Activated CD4-positive, alpha-beta T cell treated with anti-CD3 and anti-CD28 coated beads, Interleukin-10, Interleukin-2, amounts not matched to agents 100 ng/mL and 50 ng/mL, durations not matched to agents 16 hours and 8 hours (primary cell): ENCODE data around the gene CBLB.

Source experiments
- DNase-seq: peaks from one replicate; pipeline ENCODE4 v3.0.0-alpha.2; 2020

Gene CBLB

DNA sequence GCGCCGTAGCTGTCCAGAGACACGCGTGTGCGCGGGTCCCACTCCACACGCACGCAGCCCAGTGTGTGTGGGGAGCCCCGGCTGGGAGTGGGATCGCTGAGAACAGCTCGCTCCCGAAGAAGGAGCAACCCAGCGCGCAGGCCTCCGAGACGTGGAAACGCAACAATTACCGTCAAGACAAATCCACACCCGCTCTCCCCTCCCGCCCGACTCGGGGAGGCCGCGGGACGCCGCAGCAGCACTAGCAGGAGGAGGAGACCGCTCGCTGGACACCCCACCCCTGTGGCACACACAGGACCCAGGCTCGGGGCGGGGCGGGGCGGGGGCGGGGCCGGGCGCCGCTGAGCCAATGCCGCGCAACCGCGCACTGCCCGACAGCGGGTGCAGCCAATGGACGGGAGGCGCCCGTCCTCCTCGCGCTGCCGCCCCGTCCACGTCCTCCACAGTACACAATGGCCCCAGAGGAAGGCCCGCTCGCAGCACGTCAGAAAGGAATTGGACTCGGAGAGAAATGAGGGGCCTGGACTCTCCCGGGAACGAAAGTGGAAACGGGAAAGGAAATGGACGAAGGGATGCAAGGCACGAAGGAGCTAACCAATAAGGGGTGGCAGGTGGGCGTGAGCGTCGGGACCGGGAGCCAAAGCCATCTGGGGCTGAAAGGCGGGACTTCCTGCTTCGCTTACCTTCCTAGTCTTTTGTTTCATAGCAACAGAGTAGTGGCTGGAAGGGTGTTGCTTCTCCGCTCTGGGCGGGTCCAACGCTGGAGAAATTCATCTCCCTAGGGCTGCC lies at the start of gene CBLB:
CBLB (minus strand) TSS at position 271 of the 789 bp plus-strand sequence. CDS start 1,435 bp downstream, outside the sequence.
- DNase-seq, result peak; percentile 91

DNA sequence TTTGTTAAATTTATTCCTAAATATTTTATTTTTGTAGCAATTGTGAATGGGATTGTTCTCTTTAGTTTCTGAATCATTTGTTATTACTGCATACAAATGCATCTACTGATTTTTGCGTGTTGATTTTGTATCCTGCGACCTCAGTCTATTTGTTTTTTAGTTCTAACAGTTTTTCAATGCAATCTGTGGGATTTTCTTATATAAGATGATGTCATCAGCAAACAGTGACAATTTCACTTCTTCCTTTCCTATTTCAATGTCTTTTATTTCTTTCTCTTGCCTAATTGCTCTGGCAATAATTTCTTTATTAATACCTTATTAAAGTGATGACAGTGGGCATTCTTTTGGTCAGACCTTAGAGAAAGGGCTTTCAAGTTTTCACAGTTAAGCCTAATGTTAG lies 48.0 kb upstream of the CBLB start:
- no peak for DNase-seq

DNA sequence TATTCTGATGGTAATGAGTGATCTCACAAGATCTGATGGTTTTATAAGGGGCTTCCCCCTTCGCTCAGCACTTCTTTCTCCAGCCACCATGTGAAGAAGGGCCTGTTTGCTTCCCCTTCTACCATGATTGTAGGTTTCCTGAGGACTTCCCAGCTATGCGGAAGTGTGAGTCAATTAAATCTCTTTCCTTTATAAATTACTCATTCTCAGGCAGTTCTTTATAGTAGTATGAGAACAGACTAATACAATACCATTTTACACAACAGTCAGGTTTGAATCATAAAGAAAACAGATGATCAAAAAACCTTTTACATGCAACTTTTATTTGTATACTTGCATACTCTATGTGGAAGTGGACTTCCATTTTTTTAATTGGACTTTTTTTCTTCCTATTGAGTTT lies 46.7 kb upstream of the CBLB start:
- no peak for DNase-seq

DNA sequence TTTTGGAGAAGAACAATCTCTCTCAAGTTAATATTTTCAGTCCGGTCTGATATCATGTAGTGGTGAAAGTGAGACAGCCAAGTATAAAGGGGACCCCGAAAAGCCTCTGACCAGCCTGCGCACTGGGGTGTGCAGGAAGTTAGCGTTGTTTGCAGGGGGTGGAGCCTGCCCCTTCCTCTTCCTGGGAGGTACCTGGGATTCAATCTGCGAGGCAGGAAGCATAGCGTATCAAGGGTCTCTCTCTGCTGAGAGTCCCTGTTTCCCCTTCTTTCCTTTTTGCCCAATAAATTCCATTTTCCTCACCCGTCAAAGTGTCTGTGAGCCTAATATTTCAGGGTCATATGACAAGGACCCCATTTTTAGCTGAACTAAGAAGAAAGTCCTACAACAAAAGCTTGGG lies 44.8 kb upstream of the CBLB start:
- DNase-seq, result no peak

DNA sequence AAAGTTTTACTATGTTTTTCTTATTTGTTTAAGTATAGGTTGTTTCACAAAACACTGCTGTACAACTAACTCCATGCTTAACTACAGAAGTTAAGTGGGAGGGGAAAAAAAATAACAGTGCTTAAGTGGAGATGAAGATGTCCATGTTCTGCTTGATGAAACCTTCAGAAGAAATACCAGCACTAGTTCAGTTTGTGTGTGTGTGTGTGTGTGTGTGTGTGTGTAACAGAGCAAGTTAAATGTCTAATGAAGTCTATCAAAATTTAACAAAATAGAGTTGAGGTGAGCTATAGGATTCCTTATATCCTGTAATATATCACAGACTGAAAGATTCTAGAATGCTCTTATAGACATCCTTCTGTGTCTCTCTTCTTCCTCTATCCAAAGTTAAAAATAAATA lies 44.1 kb upstream of the CBLB start:
- DNase-seq, result no peak

DNA sequence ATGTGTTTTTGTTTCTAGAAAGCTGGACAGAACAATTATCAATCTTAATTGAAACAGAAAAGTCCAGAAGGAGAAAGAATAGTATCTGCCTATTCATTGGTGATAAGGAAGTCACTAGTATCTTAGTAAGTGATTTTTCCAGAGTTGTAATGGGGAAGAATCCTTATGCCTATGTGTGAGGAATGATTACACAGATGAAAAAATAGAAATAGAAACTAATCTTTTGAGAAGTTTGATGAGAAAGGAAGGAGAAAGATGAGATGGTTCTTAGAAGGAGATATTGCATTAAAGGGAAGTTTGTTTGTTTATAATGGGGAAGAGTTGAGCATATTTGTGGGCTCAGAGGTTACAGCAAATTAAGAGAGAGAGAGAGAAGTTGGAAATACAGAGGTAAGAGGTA lies 42.7 kb upstream of the CBLB start:
- no peak for DNase-seq

DNA sequence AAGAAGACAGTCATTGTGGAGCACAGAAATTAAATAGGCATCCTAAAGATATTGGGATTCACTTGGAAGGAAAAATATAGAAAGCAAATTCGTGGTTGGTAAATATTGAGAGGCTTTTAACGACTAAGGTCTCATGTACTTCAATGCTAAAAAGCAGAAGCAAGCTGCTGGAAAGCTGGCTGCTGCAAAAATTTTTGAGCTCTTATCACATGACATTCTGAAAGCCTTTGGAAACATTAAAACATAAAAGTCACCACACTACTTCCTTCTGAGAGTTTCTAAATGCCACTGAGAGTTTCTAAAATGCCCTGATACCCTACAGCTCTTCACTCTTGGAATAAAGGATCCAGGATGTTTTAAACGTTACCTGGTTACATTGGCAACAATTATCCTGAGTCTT lies 39.0 kb upstream of the CBLB start:
- DNase-seq, result no peak

DNA sequence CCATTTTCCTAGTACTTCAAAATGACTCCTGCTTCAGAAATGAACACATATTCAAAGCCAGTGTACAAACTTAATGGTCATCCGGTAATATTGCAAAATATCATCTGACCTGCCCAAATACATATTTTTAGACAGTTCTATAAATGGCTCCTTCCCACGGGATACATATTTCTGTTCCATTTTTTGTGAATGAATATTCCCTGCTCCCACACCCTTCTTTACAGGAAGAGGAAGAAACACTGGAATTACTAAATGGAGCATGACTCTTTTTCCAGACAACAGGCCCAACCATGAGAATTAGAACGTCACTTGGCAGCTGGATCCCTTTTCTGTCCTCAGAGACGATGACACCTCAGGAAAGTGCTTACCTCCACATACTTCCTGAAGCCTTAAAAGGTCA lies 38.0 kb upstream of the CBLB start:
- DNase-seq, result no peak

DNA sequence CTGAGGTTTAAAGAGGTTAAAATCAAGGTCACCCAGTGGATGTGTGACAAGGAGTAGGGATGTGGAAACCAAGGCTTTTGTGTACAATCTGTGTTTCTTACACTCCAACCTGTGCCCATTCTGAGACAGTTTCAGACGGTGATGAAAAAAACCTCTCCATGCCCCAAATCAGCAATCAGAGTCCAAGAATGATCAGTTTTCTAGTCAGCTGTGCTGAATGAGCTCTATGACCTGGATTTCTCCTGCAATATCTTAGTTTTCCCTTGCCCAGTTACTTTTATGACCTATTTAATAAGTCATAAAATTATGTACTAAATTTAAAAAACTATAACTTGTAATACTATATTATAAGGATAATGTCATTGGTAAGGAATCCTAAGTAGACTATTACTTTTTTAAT lies 37.5 kb upstream of the CBLB start:
- no peak for DNase-seq

DNA sequence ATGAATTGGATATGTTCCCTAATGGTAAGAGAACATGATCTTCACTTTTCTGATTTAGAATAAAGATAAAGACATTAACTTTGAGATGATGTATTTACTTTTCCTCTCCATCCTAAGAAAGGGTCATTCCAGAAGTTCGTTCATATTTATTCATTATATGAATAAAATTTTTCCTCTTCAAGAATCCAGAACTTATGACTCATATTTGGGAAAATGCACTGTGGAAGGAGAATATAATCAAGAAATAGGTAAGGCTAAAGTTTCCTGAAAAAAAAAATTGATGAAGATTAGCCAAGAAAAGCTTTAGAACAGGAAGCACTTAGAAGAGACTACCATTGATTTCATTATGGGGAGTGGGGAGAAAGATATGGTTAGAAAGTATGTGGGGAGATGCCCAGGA lies 36.5 kb upstream of the CBLB start:
- no peak for DNase-seq

DNA sequence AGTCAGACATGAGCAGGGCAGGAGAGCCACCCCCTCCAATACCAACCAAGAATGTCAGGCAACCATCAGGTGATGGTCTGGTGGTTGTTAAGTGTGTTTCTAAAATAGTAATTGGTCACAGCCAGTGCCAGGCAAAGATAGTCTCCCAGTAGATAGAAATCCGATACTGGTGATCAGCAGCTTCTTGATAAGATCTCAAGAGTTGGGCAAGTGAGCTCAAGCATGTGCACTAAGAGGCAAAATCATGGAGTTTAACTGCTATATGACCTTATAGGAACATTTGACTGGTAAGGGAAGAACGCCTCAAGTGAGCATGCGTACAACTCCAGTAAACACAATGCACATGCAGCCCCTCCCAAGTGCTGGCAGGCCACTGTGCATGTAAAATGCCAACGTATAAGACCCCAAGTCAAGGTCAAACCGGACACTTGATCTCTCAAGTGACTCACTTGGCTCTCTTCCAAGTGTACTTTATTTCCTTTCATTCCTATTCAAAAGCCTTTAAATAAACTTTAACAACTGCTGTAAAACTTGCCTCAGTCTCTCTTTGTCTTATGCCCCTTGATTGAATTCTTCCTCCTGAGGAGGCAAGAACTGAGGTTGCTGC lies 36.0 kb upstream of the CBLB start:
- no peak for DNase-seq

DNA sequence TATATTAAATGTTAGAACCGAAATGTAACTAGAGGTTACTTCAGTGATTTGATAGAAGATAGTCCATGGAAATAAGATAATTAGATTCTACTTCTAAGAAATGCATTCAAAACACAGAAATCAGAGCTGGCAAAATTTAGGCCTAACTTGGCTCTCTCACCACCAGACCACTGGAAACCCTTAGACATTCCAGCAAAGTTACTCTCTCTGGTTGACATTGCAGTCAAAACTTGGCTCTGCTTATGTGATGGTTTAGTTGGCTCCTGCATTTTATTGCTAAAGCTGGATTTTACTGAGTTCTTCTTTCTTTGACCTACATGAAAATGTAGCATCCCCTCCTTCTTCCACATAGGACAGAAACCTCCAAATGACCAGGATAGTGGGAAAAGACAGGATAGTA lies 35.4 kb upstream of the CBLB start:
- no peak for DNase-seq

DNA sequence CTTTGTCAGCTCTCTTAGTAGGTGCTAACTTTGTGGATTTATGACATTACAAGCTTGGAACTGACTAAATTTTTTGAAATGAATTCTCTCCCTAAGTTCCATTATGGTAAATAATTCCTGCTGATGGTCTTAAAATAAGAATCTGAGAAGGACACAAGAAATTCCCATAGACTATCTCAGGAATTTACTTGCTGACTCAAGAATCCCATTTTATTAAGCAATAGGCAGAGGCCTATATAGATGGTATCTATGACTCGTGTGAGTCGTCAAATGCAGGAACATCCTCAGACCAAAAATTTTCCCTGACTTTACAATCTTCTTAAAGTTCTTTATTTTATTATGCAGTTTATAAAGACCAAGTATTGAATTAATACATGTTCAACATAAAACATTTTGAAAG lies 30.7 kb upstream of the CBLB start:
- no peak for DNase-seq

DNA sequence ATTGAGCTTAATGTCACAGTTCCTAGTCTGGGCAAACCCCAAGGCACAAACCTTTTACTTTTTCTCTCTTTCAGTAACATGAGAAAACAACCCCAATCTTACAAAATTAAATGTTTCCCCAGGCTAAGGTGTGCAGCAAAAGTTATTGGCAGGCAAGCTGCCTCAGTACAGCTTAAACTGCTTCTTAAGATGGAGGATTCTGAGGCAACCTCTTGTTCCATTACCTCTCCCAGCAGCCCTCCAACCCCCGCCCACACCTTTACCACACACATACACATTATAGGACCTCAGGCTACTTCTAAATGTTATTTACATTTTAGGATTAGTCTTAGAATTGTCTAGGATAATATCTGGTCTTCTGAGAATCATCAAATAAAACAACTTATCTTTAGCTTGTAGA lies 22.3 kb upstream of the CBLB start:
- DNase-seq, result no peak

DNA sequence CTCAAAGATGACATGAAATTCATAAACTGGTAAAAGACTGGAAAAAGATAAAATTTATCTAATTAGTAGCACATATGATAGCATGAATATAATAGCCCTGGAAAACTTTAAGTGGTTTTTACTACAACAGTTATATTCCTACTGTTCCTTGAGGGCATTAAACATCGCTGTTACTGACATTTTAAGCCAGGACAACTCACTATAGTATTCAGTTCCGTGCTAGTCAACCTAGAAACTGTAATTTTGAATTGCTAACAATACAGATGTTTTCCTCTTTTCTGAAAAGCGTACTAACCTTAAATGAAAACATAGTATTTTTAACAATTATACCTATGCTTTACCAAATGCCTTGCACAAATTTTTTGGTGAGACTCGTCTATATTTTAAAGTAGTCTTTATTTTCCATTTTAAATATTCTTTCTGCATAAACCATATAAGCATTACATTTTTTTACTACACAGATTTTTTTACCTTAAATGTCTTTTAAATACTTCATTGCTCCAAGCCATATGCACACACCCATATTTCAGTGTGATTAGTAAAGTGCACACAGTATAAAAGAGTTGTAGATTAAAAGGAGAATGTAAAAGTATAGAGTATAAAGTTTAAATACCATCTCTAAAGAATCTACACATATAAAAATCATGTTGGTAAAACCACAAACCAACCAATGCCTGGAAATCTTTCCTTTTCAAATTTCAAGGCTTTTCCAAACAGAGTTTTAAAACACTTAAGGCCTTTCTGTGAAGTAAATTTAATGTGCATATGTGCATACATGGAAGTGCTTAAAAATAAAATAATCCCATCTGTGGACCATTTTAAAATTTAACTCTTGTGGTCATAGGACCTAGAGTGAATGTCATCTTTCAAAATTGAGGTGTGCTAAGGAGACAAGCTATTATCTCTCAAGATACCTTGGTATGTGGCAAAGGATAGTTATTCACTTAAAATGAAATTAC lies 20.1 kb upstream of the CBLB start:
- no peak for DNase-seq

DNA sequence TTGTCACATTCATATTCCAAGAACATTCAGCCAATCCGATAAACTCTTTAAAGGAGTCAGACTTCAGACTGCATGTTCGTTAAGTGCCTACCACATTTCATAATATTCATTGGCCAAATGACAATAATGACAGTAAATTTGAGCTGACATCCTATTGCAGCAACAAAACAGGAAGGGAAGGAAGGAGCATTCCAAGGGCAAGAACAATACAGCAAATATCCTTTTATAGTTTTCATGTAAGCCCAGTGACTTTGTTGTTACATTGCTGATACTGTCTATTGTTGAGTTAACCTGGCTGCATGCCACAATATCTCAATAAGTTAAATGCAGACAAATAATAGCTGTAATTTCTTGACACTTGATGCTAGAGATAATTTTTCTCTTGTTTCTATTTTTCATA lies 16.4 kb upstream of the CBLB start:
- DNase-seq, result no peak

DNA sequence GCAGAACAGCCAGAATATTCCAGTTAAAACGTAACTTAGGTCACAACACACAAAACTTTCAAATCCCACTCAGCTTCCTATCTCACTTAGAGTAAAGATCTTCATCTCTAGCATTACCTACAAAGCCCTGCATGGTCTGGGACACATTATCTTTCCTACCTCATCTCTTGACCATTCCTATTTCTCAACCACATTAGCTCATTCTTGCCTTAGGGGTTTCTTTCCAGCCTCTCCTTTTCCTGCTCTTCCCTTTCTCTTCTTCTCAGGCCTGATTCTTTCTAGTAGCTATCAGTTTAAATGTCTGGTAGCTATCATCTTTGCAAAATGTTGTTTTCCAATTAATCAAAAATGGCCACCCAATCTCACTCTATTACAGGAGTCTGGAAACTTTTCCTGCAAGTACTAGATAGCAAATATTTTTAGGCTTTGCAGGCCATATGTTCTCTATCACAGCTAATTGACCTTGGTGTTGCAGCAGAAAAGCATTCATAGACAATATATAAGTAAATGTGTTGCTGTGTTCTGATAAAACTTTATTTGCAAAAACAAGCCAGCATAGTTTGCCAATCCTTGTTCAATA lies 15.1 kb upstream of the CBLB start:
- no peak for DNase-seq

DNA sequence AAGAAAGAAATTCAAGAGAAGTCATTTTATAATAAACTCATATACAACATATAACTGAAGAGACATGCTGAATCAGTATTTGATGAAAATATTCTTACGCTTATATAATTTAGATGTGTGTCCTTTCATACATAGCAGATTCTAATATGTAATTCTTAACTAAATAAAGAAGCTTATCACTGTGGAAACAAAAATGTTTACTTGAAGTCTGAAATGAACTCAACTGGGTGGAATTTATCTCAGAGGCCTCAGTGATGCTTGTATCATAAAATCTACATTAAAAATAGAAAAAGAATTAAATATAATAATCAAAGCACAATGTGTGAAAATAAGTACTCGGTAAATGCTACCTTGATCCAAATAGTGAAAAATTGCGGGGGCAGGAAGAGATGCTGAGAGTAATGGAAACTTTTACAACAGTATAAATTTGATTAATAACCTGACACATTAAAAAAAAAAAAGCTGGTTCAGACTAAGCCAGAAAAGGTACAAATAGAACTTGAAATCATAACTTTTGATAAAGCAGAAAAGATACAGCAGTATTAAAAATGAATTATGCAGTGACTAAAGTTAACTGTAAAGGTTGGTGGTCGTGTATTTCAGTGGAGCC lies 12.0 kb upstream of the CBLB start:
- DNase-seq, result no peak

DNA sequence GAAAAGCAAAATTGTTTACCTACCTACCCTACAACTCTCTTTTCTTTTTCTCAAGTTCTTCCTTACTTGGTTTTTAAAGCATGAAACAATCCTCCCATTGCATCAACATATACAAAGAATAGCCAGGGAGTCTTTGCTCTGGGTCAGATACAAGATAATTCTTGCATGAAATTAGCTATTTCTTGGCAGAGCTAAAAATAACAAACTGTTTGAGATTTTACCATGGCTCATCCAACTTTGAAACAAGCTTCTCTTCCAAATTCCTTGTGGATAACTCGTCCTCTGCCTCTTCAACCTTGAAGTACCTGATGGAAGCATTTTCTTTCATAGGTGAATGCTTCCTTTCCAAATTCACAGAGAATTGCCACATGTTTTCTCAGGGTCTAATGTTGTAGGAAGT lies 9.2 kb upstream of the CBLB start:
- no peak for DNase-seq

DNA sequence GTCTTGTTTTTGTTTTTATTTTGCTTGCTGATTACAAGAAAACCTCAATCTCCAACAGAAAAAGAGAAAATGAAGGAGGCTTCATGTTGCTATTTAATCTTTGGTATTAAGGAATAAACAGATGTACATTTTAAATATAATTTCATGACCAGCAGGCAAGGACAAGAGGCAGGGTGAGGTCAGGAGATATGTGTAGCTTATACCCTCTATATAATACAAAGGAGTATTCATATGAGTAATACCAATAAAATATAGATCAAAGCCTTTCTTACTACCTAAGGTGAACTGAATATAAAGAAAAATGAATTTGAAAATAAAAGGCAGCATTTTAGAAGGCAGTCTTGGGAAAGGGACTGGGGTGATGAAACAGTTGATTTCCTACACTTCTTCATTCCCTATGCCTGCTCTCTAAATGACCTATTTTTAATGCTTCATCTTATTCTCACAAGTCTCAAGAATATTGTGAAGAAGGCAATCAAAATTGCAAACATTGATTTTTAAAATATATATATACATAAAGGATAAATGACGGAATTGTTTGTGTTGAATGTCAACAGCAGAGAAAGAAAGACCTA lies 8.6 kb upstream of the CBLB start:
- no peak for DNase-seq

DNA sequence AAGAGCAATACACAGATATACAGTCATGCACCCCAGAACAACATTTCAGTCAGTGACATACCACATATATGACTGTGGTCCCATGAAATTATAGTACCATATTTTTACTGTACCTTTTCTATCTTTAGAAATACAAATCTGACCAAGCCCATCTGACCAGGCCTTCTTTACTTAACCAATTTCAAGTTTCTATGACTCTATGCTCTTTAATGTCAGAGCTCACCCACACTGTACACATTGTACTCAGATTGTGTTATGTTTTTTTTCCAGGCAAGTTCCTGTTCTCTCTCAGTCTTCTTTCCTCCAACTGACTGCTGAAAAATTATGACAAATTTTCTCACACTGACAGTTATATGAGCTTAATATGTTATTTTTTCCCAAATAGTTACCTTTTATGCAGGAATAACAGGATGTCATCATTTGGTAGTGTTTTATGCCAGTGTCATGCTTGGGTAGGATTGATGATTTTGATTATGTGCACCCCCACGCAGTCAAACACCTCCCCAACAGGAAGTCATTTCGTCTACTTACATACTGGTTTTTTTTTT lies 8.0 kb upstream of the CBLB start:
- DNase-seq, result no peak
